Activated T-cell treated with anti-CD3 and anti-CD28 coated beads for 48 hours (primary cell): ENCODE results near the gene CCNL1.

ENCODE experiments used
- DNase-seq: peaks from one replicate; pipeline ENCODE4 v3.0.0-alpha.2; 2020; ENCODE audit warnings: low read depth

CCNL1 gene

GRCh38 chr3:157122832-157123427, 37.0 kb downstream of the CCNL1 start:
- DNase-seq, result no peak

- no peak for DNase-seq
Measured at GRCh38 chr3:157122116-157122515, 37.8 kb downstream of the CCNL1 start.

GRCh38 chr3:157121522-157121921, 38.4 kb downstream of the CCNL1 start:
- DNase-seq, result no peak

- no peak for DNase-seq
Measured at GRCh38 chr3:157120071-157120892, 39.7 kb downstream of the CCNL1 start.

GRCh38 chr3:157119369-157119951, 40.5 kb downstream of the CCNL1 start:
- DNase-seq, result no peak

- DNase-seq, result no peak
Measured at GRCh38 chr3:157117875-157118654, 41.9 kb downstream of the CCNL1 start.

GRCh38 chr3:157117206-157117605, 42.7 kb downstream of the CCNL1 start:
- no peak for DNase-seq

GRCh38 chr3:157116017-157116416, 43.9 kb downstream of the CCNL1 start:
- DNase-seq, result no peak

- no peak for DNase-seq
Measured at GRCh38 chr3:157115069-157116006, 44.6 kb downstream of the CCNL1 start.

GRCh38 chr3:157113832-157114505, 46.0 kb downstream of the CCNL1 start:
- no peak for DNase-seq

GRCh38 chr3:157112536-157112935, 47.4 kb downstream of the CCNL1 start:
- DNase-seq, result no peak

- DNase-seq, result no peak
Measured at GRCh38 chr3:157111518-157111917, 48.4 kb downstream of the CCNL1 start.

- no peak for DNase-seq
Measured at GRCh38 chr3:157110761-157111278, 49.1 kb downstream of the CCNL1 start.

- no peak for DNase-seq
Measured at GRCh38 chr3:157109267-157110141, 50.4 kb downstream of the CCNL1 start.

- no peak for DNase-seq
Measured at GRCh38 chr3:157107644-157108133, 52.3 kb downstream of the CCNL1 start.

- DNase-seq, result no peak
Measured at GRCh38 chr3:157107037-157107436, 52.9 kb downstream of the CCNL1 start.

- no peak for DNase-seq
Measured at GRCh38 chr3:157104928-157105652, 54.9 kb downstream of the CCNL1 start.

- no peak for DNase-seq
Measured at GRCh38 chr3:157104521-157104920, 55.4 kb downstream of the CCNL1 start.

- DNase-seq, result no peak
Measured at GRCh38 chr3:157103860-157104259, 56.1 kb downstream of the CCNL1 start.
